RWPE1 (cell line): ENCODE data around the gene TESK2.
A peak's percentile ranks its signal among the peaks of the same experiment; 100 is the strongest.

Source experiments
- CTCF ChIA-PET: fragments of 350-600 bp; sonication (Branson Sonifier 250); formaldehyde crosslinking; extraction: SDS; loops from one replicate; lab custom pipeline; 2021; lab: Yijun Ruan, JAX
- POLR2A ChIA-PET: fragments of 400-600 bp; formaldehyde crosslinking; extraction: SDS; loops from one replicate; lab custom pipeline; 2020; ENCODE audit warnings: antibody characterized with exemption; ENCODE audit not compliant: low non-redundant PET; lab: Yijun Ruan, JAX
- DNase-seq: peaks from one replicate; pipeline ENCODE4 v3.0.0; 2012; ENCODE audit warnings: low spot score
- H3K27ac ChIP-seq: fragments of 450-650 bp; 2 replicates; pipeline ENCODE4 v1.5.1; 2017
- CTCF ChIP-seq: fragments of 450-650 bp; conservative IDR thresholded peaks from 2 replicates; pipeline ENCODE4 v1.5.1; 2017; ENCODE audit warnings: low read depth, mild to moderate bottlenecking

The TESK2 gene

DNA sequence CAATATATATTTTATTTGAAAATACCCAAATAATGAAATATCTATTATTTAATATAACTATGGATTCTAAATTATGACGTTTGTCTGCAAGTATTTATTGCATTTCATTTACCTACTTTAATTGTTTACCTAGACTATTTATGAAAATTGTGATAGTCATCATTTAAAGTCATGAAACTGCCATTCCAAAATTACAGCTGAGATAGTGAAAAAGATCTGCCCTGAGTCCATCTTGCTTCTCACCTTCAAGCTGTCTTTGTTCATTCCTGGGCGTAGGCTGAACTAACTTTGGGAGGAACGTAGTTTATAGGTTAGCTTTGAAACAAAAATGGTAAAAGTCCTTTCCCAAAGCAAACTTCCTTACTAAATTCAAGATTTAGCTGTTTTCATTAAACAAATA, 176.7 kb downstream of the TESK2 start:
- no peak overlapping the region for H3K27ac ChIP-seq
- no peak for DNase-seq
- ChIA-PET CTCF (interaction anchor here (0.5 kb wide), 1 partner anchor 388 kb away, joined by 4 read pairs; no protein-coding TSS in a partner anchor), POLR2A (no interaction called here)
- no peak for TF ChIP-seq CTCF

- CTCF ChIA-PET, result interaction anchor here (0.6 kb wide), 1 partner anchor 1132 kb away, joined by 3 read pairs; no protein-coding TSS in a partner anchor
- POLR2A ChIA-PET, result no interaction called here
- no peak overlapping the region for H3K27ac ChIP-seq
- TF ChIP-seq CTCF, result no peak
- DNase-seq, result no peak
Measured at GRCh38 chr1:45306905-45307304, 184.1 kb downstream of the TESK2 start.

- ChIA-PET POLR2A (no interaction called here), CTCF (interaction anchor here (0.6 to 0.7 kb wide), 5 partner anchors 292 to 1131 kb away, joined by 3 to 5 read pairs (median 3); no protein-coding TSS in a partner anchor)
- DNase-seq, result no peak
- H3K27ac ChIP-seq, result no peak overlapping the region
- no peak for TF ChIP-seq CTCF
Measured at GRCh38 chr1:45306319-45306718, 184.6 kb downstream of the TESK2 start.

GRCh38 chr1:45305231-45305630, 185.7 kb downstream of the TESK2 start:
- CTCF ChIA-PET, result no interaction called here
- POLR2A ChIA-PET, result interaction anchor here (1.2 kb wide), 1 partner anchor 34 kb away, joined by 5 read pairs; no protein-coding TSS in a partner anchor
- no peak for DNase-seq
- no peak for TF ChIP-seq CTCF
- peak overlapping the region; percentile 86 for H3K27ac ChIP-seq

DNA sequence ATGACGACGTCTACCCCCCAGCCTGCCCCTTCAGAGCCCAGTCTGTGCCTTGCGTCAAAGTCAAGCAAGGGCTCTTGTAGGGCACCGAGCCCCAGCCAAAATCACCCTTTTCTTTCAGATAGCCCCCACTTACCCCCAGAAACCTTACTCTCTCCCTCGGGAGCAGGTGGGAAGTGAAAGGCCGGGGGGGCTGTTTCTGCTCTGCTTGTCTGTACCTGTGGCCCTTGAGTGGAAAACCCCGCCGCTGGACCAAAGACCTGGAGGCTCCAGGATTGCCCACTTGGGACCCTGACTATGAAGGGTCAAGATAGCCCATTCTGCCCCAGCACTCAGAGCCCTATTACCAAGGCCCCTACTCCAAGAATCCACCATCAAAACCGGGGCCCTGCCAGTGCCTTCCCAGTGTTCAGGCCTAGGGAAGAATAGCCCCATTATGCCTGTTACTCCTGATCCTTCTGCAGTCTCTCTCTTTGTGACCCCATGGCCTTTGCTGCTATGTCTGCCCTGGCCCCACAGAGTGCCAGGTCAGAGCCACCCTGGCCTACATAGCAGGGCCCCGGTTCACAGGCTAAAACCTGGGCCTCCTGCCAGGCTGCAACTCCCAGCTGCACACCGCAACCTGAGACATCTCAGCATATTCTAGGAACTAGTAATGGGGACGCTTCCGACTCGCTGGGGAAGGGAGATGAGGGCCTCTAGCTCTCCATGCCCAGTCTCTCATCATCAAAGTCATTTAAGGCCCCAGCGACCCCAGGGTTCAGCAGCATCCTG, 186.5 kb downstream of the TESK2 start:
- peak; percentile 32; the same call in 1 of the 2 replicates for TF ChIP-seq CTCF
- no peak for DNase-seq
- ChIA-PET POLR2A (interaction anchor here (1.2 to 1.7 kb wide), 5 partner anchors 24 to 293 kb away, joined by 4 to 13 read pairs (median 5); partner anchors contain the start of genes HECTD3 and UROD), CTCF (no interaction called here)
- H3K27ac ChIP-seq, result peak overlapping the region; percentile 86

GRCh38 chr1:45303520-45304310, 187.2 kb downstream of the TESK2 start:
- peak; percentile 78 for TF ChIP-seq CTCF

More at GRCh38 chr1:45303520-45304310, 187.2 kb downstream of the TESK2 start:
- H3K27ac ChIP-seq, result peak overlapping the region; percentile 86
- peak; percentile 98 for DNase-seq
- POLR2A ChIA-PET, result interaction anchor here (0.6 to 1.7 kb wide), 13 partner anchors 17 to 292 kb away, joined by 3 to 13 read pairs (median 4); partner anchors contain the start of genes HECTD3, MUTYH, TOE1 and UROD
- CTCF ChIA-PET, result interaction anchor here (0.6 to 2.6 kb wide), 4 partner anchors 24 to 289 kb away, joined by 3 to 14 read pairs (median 6); partner anchors contain the start of genes MUTYH, PRDX1 and TOE1
